ENCODE data around the gene ZSWIM5.

ZSWIM5 gene

GRCh38 chr1:45047032-45047431 lies 159.4 kb downstream of the ZSWIM5 start:
- H3K4me3 ChIP-seq (ENCODE audit: low read depth, low read length), result no peak overlapping the region
- no peak for DNase-seq (ENCODE audit: low read depth)
- TF ChIP-seq CTCF (conservative IDR thresholded peaks at IDR 0.05; ENCODE audit: low read depth, low read length), result no peak

GRCh38 chr1:45044916-45045315 lies 161.5 kb downstream of the ZSWIM5 start:
- no peak for DNase-seq (ENCODE audit: low read depth)
- H3K4me3 ChIP-seq (ENCODE audit: low read depth, low read length), result no peak overlapping the region

DNA sequence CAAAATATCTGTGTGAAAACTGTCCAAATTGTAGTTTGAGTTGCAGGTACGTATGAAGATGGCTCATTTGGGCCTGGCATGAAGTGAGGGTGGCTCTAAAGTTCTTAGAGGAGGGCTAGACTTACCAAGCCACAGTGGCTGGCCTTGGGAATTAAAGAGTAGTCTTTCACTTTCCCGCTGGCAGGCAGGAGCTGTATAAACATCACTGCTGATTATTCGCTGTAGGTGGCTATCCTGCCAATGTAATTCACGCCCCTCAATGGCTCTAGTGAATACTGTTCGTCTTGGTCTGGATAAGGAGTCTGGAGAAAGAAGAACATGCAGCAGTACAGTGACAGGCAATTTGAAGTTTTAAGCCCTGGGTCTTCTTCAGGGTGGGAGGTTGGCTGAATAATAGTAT lies 163.3 kb downstream of the ZSWIM5 start:
- TF ChIP-seq CTCF (conservative IDR thresholded peaks at IDR 0.05; ENCODE audit: low read depth, low read length), result no peak

More at GRCh38 chr1:45044916-45045315, 161.5 kb downstream of the ZSWIM5 start:
- TF ChIP-seq CTCF (conservative IDR thresholded peaks at IDR 0.05; ENCODE audit: low read depth, low read length), result no peak

DNA sequence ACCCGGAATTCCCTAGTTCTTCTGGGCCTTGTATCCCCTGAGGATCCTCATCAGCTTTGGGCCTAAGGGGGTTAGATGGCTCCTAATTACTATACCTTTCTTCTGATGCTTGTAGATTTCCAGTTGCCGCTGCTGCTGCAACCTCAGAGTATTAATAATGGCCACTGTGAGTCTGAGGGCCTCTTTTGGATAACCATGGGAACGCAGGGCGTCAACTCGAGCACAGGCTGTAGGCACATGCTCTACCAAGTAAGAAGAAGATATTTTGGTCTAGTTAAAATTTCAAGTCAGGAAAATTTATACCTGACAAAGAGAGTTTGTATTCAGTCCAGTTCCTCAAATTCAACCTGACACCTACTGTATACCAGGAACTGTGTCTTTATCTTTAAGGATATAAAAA lies 166.1 kb downstream of the ZSWIM5 start:
- no peak for DNase-seq (ENCODE audit: low read depth)
- H3K4me3 ChIP-seq (ENCODE audit: low read depth, low read length), result no peak overlapping the region
- no peak for TF ChIP-seq CTCF (conservative IDR thresholded peaks at IDR 0.05; ENCODE audit: low read depth, low read length)

More for the DNA sequence above, 163.3 kb downstream of the ZSWIM5 start:
- DNase-seq (ENCODE audit: low read depth), result no peak
- H3K4me3 ChIP-seq (ENCODE audit: low read depth, low read length), result no peak overlapping the region

DNA sequence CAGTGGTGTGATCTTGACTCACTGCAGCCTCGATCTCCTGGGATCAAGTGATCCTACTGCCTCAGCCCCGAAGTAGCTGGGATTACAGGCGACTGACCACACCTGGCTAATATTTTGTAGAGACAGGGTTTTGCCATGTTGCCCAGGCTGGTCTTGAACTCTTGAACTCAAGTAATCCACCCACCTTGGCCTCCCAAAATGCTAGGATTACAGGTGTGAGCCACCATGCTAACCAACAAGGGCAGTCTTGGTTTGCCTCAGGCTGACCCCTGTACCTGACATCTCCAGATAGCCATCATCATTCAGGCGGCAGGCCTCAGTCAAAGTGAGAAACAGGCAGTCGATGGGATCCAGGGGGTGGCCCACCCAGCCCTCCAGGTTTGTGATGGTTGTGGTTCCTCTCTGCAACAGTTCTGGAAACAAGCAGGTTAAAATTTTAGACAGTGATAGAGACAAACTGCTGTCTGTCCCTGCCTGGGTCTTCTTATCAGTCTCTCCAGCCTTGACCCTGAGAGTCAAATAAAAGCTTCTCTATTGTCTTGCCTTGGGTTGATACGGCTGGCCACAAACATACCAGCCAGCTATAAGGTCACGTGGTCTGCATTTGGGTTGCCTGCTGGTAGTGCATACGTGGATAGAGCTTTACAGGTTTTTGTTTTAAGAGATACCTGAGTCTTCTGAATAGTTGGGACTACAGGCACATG lies 167.6 kb downstream of the ZSWIM5 start:
- H3K4me3 ChIP-seq (ENCODE audit: low read depth, low read length), result no peak overlapping the region
- no peak for DNase-seq (ENCODE audit: low read depth)
- no peak for TF ChIP-seq CTCF (conservative IDR thresholded peaks at IDR 0.05; ENCODE audit: low read depth, low read length)

- H3K4me3 ChIP-seq (ENCODE audit: low read depth, low read length), result no peak overlapping the region
- DNase-seq (ENCODE audit: low read depth), result no peak
- no peak for TF ChIP-seq CTCF (conservative IDR thresholded peaks at IDR 0.05; ENCODE audit: low read depth, low read length)
Measured at GRCh38 chr1:45038240-45038639, 168.2 kb downstream of the ZSWIM5 start.

DNA sequence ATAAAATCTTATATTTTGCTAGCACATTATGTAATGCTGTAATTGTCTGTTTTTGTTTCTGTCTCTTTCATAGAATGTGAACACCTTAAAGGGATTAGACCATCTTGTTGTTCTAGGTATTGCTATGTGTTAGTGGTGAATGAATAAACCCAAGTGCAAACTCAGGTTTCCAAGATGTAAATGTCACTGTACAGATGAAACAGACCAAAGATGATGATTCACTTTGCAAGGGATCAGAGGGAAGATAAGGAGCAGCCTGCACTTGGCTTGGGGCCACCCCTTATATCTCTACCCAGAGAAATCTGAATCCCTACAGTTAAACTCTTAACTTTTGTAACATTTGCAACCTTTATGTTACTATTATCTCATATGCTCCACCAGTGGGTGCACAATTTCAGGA lies 168.9 kb downstream of the ZSWIM5 start:
- peak; percentile 33 for DNase-seq (ENCODE audit: low read depth)
- TF ChIP-seq CTCF (conservative IDR thresholded peaks at IDR 0.05; ENCODE audit: low read depth, low read length), result no peak
- H3K4me3 ChIP-seq (ENCODE audit: low read depth, low read length), result no peak overlapping the region
